Chondrocyte (in vitro differentiated cells): ENCODE data around the gene CCL2. TPM values are rescaled to one million over a fixed set of nuclear protein-coding genes. Genes with fewer than 3 reads are reported as not detected.

ENCODE experiments used
- DNase-seq: peaks from one replicate; pipeline ENCODE4 v3.0.0; 2021; ENCODE audit warnings: mixed read lengths, low spot score
- H3K27ac Mint-ChIP-seq: one replicate; pipeline ENCODE4 v1.8.0; 2021; ENCODE audit warnings: mild to moderate bottlenecking, moderate library complexity, mixed read lengths; ENCODE audit not compliant: unreplicated experiment
- H3K27me3 Mint-ChIP-seq: 2 replicates; pipeline ENCODE4 v1.8.0; 2021; ENCODE audit warnings: low read depth, mixed read lengths
- H3K36me3 Mint-ChIP-seq: 2 replicates; pipeline ENCODE4 v1.8.0; 2021; ENCODE audit warnings: low read depth, mixed read lengths
- H3K4me1 Mint-ChIP-seq: 2 replicates; pipeline ENCODE4 v1.8.0; 2021; ENCODE audit warnings: low read depth, mild to moderate bottlenecking, mixed read lengths
- H3K4me3 Mint-ChIP-seq: one replicate; pipeline ENCODE4 v1.8.0; 2021; ENCODE audit warnings: mild to moderate bottlenecking, moderate library complexity, mixed read lengths; ENCODE audit not compliant: unreplicated experiment
- H3K9me3 Mint-ChIP-seq: 2 replicates; pipeline ENCODE4 v1.8.0; 2021; ENCODE audit warnings: low read depth, mixed read lengths
- total RNA-seq: library from RNA; stranded (reverse); gene quantifications from 3 replicates; pipeline ENCODE4 v1.2.1, GENCODE V29; 2021
- TF ChIP-seq, protein P1 (sequence below): fragments of 200-600 bp; sonication (generic); IDR thresholded peaks from 2 replicates; pipeline ENCODE4 v1.5.0; 2021; ENCODE audit warnings: antibody characterized with exemption, mild to moderate bottlenecking, moderate library complexity

Gene CCL2
- total RNA-seq, 1 donor from 2014 or later: 36.6 TPM

- peaks cover 38% of the 10 kb centered on the region for H3K4me1 Mint-ChIP-seq
- DNase-seq: no peak
- H3K27me3 Mint-ChIP-seq: no peaks in the 10 kb centered on the region
- H3K36me3 Mint-ChIP-seq: no peaks in the 10 kb centered on the region
- H3K9me3 Mint-ChIP-seq: no peaks in the 10 kb centered on the region
- H3K4me3 Mint-ChIP-seq: no peak overlapping the region
- H3K27ac Mint-ChIP-seq: no peak overlapping the region
- TF ChIP-seq, protein P1, sequence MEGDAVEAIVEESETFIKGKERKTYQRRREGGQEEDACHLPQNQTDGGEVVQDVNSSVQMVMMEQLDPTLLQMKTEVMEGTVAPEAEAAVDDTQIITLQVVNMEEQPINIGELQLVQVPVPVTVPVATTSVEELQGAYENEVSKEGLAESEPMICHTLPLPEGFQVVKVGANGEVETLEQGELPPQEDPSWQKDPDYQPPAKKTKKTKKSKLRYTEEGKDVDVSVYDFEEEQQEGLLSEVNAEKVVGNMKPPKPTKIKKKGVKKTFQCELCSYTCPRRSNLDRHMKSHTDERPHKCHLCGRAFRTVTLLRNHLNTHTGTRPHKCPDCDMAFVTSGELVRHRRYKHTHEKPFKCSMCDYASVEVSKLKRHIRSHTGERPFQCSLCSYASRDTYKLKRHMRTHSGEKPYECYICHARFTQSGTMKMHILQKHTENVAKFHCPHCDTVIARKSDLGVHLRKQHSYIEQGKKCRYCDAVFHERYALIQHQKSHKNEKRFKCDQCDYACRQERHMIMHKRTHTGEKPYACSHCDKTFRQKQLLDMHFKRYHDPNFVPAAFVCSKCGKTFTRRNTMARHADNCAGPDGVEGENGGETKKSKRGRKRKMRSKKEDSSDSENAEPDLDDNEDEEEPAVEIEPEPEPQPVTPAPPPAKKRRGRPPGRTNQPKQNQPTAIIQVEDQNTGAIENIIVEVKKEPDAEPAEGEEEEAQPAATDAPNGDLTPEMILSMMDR: no peak
These were observed 14.0 kb upstream of the CCL2 start for GRCh38 chr17:34241062-34241461.

- Mint-ChIP-seq H3K27ac (peak overlapping the region; percentile 66), H3K4me1 (peaks cover 37% of the 10 kb centered on the region), H3K4me3 (no peak overlapping the region), H3K27me3 (no peaks in the 10 kb centered on the region), H3K9me3 (no peaks in the 10 kb centered on the region), H3K36me3 (no peaks in the 10 kb centered on the region)
- DNase-seq: no peak
- TF ChIP-seq, protein P1: no peak
These were observed 12.3 kb upstream of the CCL2 start for GRCh38 chr17:34242587-34243363.

DNA sequence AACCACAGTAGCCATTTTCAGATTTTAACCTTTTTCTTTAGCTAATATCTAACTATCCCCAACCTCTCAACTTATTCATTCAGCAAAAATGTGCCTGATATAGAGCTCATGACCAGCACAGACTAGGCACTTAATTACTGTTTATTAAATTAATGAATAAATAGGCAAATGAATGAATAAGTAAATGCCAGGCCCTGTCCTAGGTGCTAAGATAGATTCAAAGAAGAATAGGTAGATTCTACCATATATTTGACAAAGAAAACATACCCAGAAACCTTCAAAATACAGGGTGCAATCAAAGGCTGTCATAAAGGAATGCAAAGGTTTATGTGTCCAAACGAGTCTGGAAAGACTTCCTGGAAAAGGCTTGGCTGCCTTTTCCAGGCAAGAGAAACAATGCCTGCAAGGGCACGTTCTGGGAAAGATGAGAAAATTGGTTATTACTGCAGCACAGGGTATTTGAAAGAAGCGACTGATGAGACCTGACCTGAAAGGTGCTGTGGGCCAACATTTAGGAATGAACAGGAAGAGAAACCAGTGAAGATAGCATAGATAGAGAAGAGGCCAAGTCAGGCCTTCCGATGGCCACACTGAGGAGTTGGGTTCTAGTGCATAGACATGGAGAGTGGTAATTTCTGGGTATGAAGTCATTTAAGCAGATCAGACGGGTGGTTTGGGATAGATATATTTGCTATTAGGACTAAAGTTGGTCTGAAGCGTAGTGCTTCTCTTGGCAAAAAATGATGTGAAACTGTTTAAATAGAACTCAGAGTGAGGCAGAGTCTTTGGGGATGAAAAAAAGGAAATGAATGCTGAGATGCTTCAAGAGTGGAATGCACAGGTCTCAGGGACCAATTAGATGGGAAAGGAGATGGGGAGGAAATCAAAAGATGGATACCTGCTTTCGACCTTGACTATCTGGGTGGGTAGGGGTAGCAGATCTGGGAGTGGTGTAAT is 11.4 kb upstream of the CCL2 start:
- no peak overlapping the region for H3K27ac Mint-ChIP-seq
- DNase-seq: no peak
- no peaks in the 10 kb centered on the region for H3K9me3 Mint-ChIP-seq
- H3K4me1 Mint-ChIP-seq: peaks cover 42% of the 10 kb centered on the region
- no peaks in the 10 kb centered on the region for H3K36me3 Mint-ChIP-seq
- no peaks in the 10 kb centered on the region for H3K27me3 Mint-ChIP-seq
- no peak overlapping the region for H3K4me3 Mint-ChIP-seq
- TF ChIP-seq, protein P1: no peak

GRCh38 chr17:34245351-34245905 is 9.7 kb upstream of the CCL2 start:
- TF ChIP-seq, protein P1: no peak
- Mint-ChIP-seq H3K27ac (no peak overlapping the region), H3K4me1 (peaks cover 48% of the 10 kb centered on the region), H3K4me3 (no peak overlapping the region), H3K36me3 (no peaks in the 10 kb centered on the region), H3K27me3 (no peaks in the 10 kb centered on the region), H3K9me3 (no peaks in the 10 kb centered on the region)
- no peak for DNase-seq

- no peaks in the 10 kb centered on the region for H3K27me3 Mint-ChIP-seq
- peaks cover 50% of the 10 kb centered on the region for H3K4me1 Mint-ChIP-seq
- no peaks in the 10 kb centered on the region for H3K36me3 Mint-ChIP-seq
- TF ChIP-seq, protein P1: no peak
- DNase-seq: no peak
- H3K4me3 Mint-ChIP-seq: no peak overlapping the region
- no peaks in the 10 kb centered on the region for H3K9me3 Mint-ChIP-seq
- H3K27ac Mint-ChIP-seq: peak overlapping the region; percentile 3
These were observed 8.6 kb upstream of the CCL2 start for GRCh38 chr17:34246446-34246845.
